ENCODE measurements around the gene RHEBL1.

- no peak for TF ChIP-seq SP1 (IDR thresholded peaks at IDR 0.05)
- no peak for TF ChIP-seq ZNF384 (IDR thresholded peaks at IDR 0.05)
- no peak for TF ChIP-seq BHLHE40 (IDR thresholded peaks at IDR 0.05; ENCODE audit: borderline replicate concordance)
These were observed 30.1 kb downstream of the RHEBL1 start for GRCh38 chr12:49039421-49040363.

All from HEK293T (cell line).